ENCODE results near the gene TMEM154. TPM values are rescaled to one million over a fixed set of nuclear protein-coding genes. Genes with fewer than 3 reads are reported as not detected.
A peak's percentile ranks its signal among the peaks of the same experiment; 100 is the strongest.

TMEM154 gene
- total RNA-seq, 1 experiment from 2014 or later, result 1.8 TPM

- Histone ChIP-seq H3K4me3 (no peak overlapping the region), H3K36me3 (no peaks in the 10 kb centered on the region), H3K9me3 (no peaks in the 10 kb centered on the region), H3K27me3 (no peaks in the 10 kb centered on the region)
- DNase-seq, result no peak
Measured at GRCh38 chr4:152700151-152700550, 20.4 kb upstream of the TMEM154 start.

- DNase-seq, result no peak
- no peaks in the 10 kb centered on the region for H3K9me3 ChIP-seq
- no peaks in the 10 kb centered on the region for H3K27me3 ChIP-seq
- no peaks in the 10 kb centered on the region for H3K36me3 ChIP-seq
- no peak overlapping the region for H3K4me3 ChIP-seq
Measured at GRCh38 chr4:152699313-152699712, 19.5 kb upstream of the TMEM154 start.

GRCh38 chr4:152698089-152698499, 18.3 kb upstream of the TMEM154 start:
- no peaks in the 10 kb centered on the region for H3K36me3 ChIP-seq
- H3K9me3 ChIP-seq, result no peaks in the 10 kb centered on the region
- H3K4me3 ChIP-seq, result no peak overlapping the region
- H3K27me3 ChIP-seq, result no peaks in the 10 kb centered on the region
- DNase-seq, result no peak

- no peak for DNase-seq
- Histone ChIP-seq H3K9me3 (no peaks in the 10 kb centered on the region), H3K4me3 (no peak overlapping the region), H3K27me3 (no peaks in the 10 kb centered on the region), H3K36me3 (no peaks in the 10 kb centered on the region)
Measured at GRCh38 chr4:152697284-152698088, 17.7 kb upstream of the TMEM154 start.

- Histone ChIP-seq H3K4me3 (no peak overlapping the region), H3K36me3 (no peaks in the 10 kb centered on the region), H3K9me3 (no peaks in the 10 kb centered on the region), H3K27me3 (no peaks in the 10 kb centered on the region)
- no peak for DNase-seq
Measured at GRCh38 chr4:152696764-152697261, 17.0 kb upstream of the TMEM154 start.

- Histone ChIP-seq H3K4me3 (no peak overlapping the region), H3K9me3 (no peaks in the 10 kb centered on the region), H3K36me3 (no peaks in the 10 kb centered on the region), H3K27me3 (no peaks in the 10 kb centered on the region)
- no peak for DNase-seq
Measured at GRCh38 chr4:152693871-152694270, 14.1 kb upstream of the TMEM154 start.

- no peak for DNase-seq
- no peaks in the 10 kb centered on the region for H3K36me3 ChIP-seq
- H3K4me3 ChIP-seq, result no peak overlapping the region
- no peaks in the 10 kb centered on the region for H3K27me3 ChIP-seq
- H3K9me3 ChIP-seq, result no peaks in the 10 kb centered on the region
Measured at GRCh38 chr4:152691761-152692160, 12.0 kb upstream of the TMEM154 start.

- Histone ChIP-seq H3K9me3 (no peaks in the 10 kb centered on the region), H3K4me3 (no peak overlapping the region), H3K27me3 (no peaks in the 10 kb centered on the region), H3K36me3 (no peaks in the 10 kb centered on the region)
- DNase-seq, result no peak
Measured at GRCh38 chr4:152690706-152691651, 11.2 kb upstream of the TMEM154 start.

GRCh38 chr4:152689615-152690501, 10.1 kb upstream of the TMEM154 start:
- H3K9me3 ChIP-seq, result no peaks in the 10 kb centered on the region
- DNase-seq, result no peak
- H3K4me3 ChIP-seq, result no peak overlapping the region
- H3K36me3 ChIP-seq, result no peaks in the 10 kb centered on the region
- H3K27me3 ChIP-seq, result no peaks in the 10 kb centered on the region

GRCh38 chr4:152687974-152688599, 8.3 kb upstream of the TMEM154 start:
- H3K27me3 ChIP-seq, result no peaks in the 10 kb centered on the region
- no peaks in the 10 kb centered on the region for H3K36me3 ChIP-seq
- no peaks in the 10 kb centered on the region for H3K9me3 ChIP-seq
- H3K4me3 ChIP-seq, result no peak overlapping the region
- no peak for DNase-seq

- Histone ChIP-seq H3K27me3 (no peaks in the 10 kb centered on the region), H3K36me3 (no peaks in the 10 kb centered on the region), H3K4me3 (no peak overlapping the region), H3K9me3 (no peaks in the 10 kb centered on the region)
- DNase-seq, result no peak
Measured at GRCh38 chr4:152686452-152687013, 6.7 kb upstream of the TMEM154 start.

- Histone ChIP-seq H3K4me3 (no peak overlapping the region), H3K9me3 (no peaks in the 10 kb centered on the region), H3K36me3 (no peaks in the 10 kb centered on the region), H3K27me3 (no peaks in the 10 kb centered on the region)
- no peak for DNase-seq
Measured at GRCh38 chr4:152684587-152684986, 4.8 kb upstream of the TMEM154 start.

- no peaks in the 10 kb centered on the region for H3K9me3 ChIP-seq
- no peak for DNase-seq
- H3K27me3 ChIP-seq, result no peaks in the 10 kb centered on the region
- H3K36me3 ChIP-seq, result no peaks in the 10 kb centered on the region
- no peak overlapping the region for H3K4me3 ChIP-seq
Measured at GRCh38 chr4:152684007-152684406, 4.2 kb upstream of the TMEM154 start.

GRCh38 chr4:152682143-152682941, 2.5 kb upstream of the TMEM154 start:
- Histone ChIP-seq H3K9me3 (no peaks in the 10 kb centered on the region), H3K36me3 (no peaks in the 10 kb centered on the region), H3K4me3 (no peak overlapping the region), H3K27me3 (no peaks in the 10 kb centered on the region)
- no peak for DNase-seq

GRCh38 chr4:152680988-152681603, 1.3 kb upstream of the TMEM154 start:
- H3K9me3 ChIP-seq, result no peaks in the 10 kb centered on the region
- H3K27me3 ChIP-seq, result no peaks in the 10 kb centered on the region
- peak; percentile 13 for DNase-seq
- H3K4me3 ChIP-seq, result no peak overlapping the region
- H3K36me3 ChIP-seq, result no peaks in the 10 kb centered on the region
